ENCODE measurements around the gene DAZAP2. TPM values are rescaled to one million over a fixed set of nuclear protein-coding genes. Genes with fewer than 3 reads are reported as not detected.
A peak's percentile ranks its signal among the peaks of the same experiment; 100 is the strongest.

DAZAP2 gene
- total and polyA plus RNA-seq, 9 of the 15 experiments (the other 6 are each of a cell fraction or from before 2014, with no cell fraction given) = 116 to 668 (median 227) TPM

DNA sequence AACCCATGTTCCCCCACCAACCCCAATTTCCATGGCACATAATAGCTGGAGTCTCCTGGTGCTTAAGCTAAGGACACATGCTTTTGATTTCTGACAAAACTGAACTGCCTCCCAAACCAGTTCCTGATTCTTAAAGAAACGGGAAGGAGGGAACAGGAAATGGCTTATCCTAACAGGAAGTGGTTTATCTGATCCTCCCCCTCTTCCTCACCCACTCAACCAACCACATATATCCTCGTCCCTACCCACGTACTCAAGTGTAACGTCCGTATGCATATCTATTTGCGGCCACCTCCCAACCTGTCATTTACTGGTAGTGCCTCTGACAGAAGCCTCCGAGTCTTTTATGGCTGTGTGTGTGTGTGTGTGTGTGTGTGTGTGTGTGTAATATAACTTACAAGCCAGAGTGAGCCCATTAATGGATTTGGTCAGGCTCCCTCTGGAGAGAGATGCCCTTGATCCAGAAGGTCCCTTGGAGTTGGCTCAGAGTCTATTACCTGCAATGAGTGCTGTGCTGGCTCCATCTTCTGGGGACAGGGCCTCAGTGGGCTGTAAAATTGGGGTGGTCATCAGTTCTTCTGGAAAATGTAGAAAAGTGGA is 7.7 kb downstream of the DAZAP2 start (continued):
- TF ChIP-seq CTBP1 (IDR thresholded peaks at IDR 0.05; ENCODE audit: borderline replicate concordance) (peak; percentile 47), ZZZ3 (IDR thresholded peaks at IDR 0.05) (no peak), STAT5B (CRISPR knock-in tag; IDR thresholded peaks at IDR 0.05) (no peak), ZNF282 (CRISPR knock-in tag; IDR thresholded peaks at IDR 0.05) (no peak), CSDE1 (IDR thresholded peaks at IDR 0.05) (no peak), HOXB6 (CRISPR knock-in tag; IDR thresholded peaks at IDR 0.05; ENCODE audit: borderline replicate concordance) (no peak), CBFA2T3 (IDR thresholded peaks at IDR 0.05) (peak; percentile 72), ZNF133 (CRISPR knock-in tag; IDR thresholded peaks at IDR 0.05) (0 out of 2 replicates have a peak, but pooled peaks have one; percentile 48), ZC3H8 (IDR thresholded peaks at IDR 0.05) (no peak), SIRT6 (IDR thresholded peaks at IDR 0.05; ENCODE audit: low read depth, low read length) (no peak), HDAC2 (IDR thresholded peaks at IDR 0.05) (peak; percentile 56; the same call in 1 of the 2 replicates), ESRRA (IDR thresholded peaks at IDR 0.05; ENCODE audit: borderline replicate concordance, low read depth) (peak; percentile 88), NCOA6 (IDR thresholded peaks at IDR 0.05) (no peak), ZBTB26 (CRISPR knock-in tag; IDR thresholded peaks at IDR 0.05) (peak; percentile 97), ZNF696 (CRISPR knock-in tag; conservative IDR thresholded peaks at IDR 0.05) (no peak), MCM5 (IDR thresholded peaks at IDR 0.05; ENCODE audit: low read depth) (no peak), ZNF384 (IDR thresholded peaks at IDR 0.05; ENCODE audit: low read depth, low read length) (no peak), ZC3H11A (IDR thresholded peaks at IDR 0.05; ENCODE audit: low read depth, low read length) (no peak), KDM1A (IDR thresholded peaks at IDR 0.05) (peak; percentile 42 to 73; a peak in 1 of 4 replicates), SRSF1 (IDR thresholded peaks at IDR 0.05; ENCODE audit: low read depth, low read length) (no peak), STAG1 (CRISPR knock-in tag; IDR thresholded peaks at IDR 0.05; ENCODE audit: borderline replicate concordance) (no peak), CREBBP (IDR thresholded peaks at IDR 0.05; ENCODE audit: low read depth, low read length) (no peak), RNF2 (IDR thresholded peaks at IDR 0.05) (peak; percentile 94), ZNF583 (CRISPR knock-in tag; IDR thresholded peaks at IDR 0.05) (peak; percentile 84), RBM39 (optimal IDR thresholded peaks at IDR 0.05; ENCODE audit: low read depth, low read length) (no peak), MAFK (IDR thresholded peaks at IDR 0.05; ENCODE audit: low read length) (no peak), E2F5 (CRISPR knock-in tag; IDR thresholded peaks at IDR 0.05) (no peak), KHSRP (IDR thresholded peaks at IDR 0.05) (no peak)
- TF ChIP-seq, protein P1, sequence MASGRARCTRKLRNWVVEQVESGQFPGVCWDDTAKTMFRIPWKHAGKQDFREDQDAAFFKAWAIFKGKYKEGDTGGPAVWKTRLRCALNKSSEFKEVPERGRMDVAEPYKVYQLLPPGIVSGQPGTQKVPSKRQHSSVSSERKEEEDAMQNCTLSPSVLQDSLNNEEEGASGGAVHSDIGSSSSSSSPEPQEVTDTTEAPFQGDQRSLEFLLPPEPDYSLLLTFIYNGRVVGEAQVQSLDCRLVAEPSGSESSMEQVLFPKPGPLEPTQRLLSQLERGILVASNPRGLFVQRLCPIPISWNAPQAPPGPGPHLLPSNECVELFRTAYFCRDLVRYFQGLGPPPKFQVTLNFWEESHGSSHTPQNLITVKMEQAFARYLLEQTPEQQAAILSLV (tag; IDR thresholded peaks at IDR 0.05) = 0 out of 2 replicates have a peak, but pooled peaks have one; percentile 29
- TF ChIP-seq, protein P2, sequence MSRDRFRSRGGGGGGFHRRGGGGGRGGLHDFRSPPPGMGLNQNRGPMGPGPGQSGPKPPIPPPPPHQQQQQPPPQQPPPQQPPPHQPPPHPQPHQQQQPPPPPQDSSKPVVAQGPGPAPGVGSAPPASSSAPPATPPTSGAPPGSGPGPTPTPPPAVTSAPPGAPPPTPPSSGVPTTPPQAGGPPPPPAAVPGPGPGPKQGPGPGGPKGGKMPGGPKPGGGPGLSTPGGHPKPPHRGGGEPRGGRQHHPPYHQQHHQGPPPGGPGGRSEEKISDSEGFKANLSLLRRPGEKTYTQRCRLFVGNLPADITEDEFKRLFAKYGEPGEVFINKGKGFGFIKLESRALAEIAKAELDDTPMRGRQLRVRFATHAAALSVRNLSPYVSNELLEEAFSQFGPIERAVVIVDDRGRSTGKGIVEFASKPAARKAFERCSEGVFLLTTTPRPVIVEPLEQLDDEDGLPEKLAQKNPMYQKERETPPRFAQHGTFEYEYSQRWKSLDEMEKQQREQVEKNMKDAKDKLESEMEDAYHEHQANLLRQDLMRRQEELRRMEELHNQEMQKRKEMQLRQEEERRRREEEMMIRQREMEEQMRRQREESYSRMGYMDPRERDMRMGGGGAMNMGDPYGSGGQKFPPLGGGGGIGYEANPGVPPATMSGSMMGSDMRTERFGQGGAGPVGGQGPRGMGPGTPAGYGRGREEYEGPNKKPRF (IDR thresholded peaks at IDR 0.05; ENCODE audit: low read depth, low read length) = no peak

Data from K562 (cell line).